CD4-positive, alpha-beta T cell treated with Interleukin-17A for 1 hour (primary cell): ENCODE results near the gene C14orf180.

Experiments used
- DNase-seq: peaks from one replicate; pipeline ENCODE4 v3.0.0-alpha.2; 2020

C14orf180 gene

DNA sequence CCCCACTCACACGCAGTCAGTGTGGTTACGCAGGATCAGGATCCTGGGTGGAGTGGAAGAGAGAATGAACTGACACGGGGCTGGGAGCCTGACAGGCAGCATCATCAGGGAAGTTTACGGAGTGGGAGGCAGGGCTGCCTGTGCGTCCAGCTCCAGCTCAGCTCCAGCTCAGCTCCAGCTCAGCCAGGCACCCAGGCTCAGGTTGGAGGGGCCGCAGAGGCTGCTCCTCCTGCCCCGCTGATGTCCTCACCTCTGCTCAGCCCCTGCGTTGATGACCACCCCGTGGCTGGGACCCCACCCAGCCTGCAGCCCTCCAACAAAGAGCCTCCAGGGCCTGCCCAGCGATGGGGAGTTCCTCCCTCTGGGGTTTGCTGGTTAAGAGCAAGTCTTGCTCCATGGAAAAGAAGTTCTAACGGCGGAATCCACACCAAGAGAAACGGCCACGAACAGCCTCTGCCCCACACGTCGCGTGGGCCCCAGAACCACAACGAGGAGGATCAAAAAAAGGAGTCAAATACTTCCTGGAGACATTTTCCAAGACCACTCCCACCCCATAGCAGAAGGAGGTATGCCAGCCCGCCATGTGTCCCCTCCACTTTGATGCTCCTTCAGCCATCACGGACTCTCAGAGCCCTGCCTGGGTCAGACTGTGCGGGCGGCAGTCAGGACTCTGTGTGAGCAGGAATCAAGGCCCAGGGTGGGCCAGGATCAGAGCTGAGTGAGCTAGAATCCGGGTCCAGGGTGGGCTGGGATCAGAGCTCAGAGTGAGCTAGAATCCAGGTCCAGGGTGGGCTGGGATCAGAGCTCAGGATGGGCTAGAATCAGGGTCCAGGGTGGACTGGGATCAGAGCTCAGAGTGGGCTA is 17.7 kb upstream of the C14orf180 start:
- no peak for DNase-seq

DNA sequence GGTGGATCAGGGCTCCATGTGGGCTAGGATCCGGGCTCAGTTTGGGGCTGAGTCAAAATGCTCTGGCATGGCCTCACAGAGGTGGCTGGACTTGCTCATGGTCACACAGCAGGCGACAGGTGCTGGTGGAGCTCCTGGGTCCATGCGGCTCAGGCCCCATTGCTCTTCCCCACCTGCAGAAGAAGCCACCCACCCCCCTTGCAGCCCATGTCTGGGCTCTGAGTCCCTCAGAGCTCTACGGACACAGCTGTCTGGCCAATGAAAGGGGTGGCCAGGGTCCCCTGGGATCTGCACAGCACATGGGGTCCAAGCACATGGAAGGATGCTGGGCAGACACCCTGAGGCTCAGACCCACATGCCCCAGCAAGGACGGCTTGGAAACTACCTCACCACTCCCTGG is 17.0 kb upstream of the C14orf180 start:
- DNase-seq, result no peak

DNA sequence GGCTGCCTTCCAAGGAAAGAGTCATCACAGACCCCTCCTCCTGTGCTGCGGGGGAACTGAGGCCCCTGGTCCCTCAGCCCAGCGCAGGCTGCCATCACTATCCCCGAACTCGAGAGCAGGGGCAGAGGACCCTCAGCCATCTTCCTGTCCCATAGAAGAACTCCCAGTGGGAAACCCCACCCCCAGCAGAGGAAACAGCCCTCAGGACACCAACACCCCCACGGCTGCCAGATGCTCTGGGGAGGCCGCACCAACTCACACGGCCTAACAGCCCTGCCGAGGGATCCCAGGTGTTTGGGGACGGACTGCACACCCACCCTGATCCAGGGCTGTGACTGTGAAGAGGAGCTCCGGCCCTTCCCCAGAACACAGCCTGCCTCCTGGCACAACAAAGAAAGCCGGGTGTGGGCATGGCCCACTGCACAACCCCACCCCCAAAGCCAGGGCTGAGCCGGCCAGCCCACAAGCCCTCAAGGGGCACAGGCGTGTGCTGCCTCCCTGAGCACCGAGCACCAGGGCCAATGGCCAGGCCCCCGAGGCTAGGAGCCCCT is 16.3 kb upstream of the C14orf180 start:
- DNase-seq, result no peak

DNA sequence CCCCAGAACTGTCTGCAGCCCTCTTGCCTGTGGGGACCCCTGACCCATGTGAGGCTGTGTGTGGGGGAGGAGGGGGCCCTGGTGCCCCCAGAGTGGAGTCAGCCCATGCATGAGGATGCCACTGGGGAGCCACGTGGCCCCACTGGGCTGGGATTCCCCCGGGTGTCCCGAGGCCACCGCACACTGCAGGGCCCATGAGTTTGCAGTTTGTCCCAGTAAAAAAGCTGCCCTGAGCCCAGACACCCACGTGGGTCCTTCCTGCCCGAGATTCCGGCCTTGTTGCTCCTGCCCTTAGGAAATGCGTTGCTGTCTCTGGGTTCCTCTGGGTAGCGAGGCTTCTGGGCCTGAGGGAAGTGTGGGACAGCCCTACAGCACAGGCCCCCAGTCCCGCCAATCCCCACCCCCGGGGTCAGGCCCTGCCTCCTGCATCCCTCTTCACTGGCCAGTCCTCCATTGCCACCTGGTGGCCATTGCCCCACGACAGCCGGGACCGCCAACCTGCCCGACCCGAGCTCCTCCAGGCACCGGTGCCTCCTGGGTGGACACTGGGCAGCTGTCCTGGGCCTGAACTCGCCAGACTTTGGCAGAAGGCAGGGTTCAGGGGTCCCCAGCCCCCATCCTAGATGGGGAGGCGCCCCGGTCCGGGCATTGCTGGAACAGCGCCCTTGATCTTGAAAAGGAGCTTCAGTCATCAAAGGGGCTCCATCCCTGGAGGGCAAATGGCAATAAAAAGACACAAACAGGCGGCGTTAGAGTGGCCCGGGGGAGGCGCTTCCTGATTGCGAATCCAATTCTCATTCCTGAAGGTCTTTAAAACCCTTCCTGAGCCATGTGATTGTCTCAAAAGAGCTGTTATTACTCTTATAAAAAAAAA is 15.6 kb upstream of the C14orf180 start:
- peak; percentile 60 for DNase-seq

DNA sequence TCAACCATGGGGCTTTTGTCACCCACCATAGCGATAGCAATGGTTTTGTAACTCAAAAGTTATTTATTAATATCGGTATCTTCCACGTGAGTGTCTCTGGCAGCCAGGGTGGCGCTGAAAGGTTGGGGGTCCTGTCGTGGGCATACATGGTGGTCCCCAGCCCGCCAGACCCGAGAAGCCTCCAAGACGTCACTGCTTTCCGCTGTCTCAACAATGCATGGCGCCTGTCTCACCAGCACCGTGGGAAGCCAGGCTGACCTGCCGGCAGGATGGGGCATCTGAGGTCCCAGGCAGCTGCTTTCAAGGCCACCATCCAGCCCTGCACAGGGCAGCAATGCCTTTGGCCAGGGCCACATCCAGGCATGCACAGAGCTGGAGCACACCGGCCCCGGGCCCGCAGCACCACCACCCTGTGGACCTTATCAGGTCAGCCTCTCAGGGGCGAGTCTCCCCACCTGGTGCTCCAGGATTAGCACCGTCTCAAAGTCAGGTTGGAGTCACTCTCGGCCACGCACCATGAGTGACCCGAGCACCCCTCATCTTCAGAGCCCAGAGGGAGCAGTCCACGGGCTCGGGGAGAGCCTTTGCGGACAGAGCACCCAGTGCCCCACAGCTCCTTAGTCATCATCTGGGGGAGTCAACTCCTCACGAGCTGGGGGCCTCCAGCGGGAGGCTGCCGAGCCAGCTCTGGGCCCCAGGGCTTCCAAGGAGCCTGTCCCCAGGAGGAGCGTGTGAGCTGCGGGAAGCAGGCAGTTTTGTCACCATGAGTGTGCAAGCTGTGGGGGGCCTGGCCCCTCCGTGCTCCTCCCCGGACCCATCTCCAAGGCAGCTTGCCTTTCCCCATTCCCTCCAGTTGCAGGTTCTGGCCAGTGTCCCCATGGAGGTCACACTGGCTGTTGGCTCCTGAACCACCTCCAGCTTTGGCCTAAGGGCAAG is 14.6 kb upstream of the C14orf180 start:
- no peak for DNase-seq

DNA sequence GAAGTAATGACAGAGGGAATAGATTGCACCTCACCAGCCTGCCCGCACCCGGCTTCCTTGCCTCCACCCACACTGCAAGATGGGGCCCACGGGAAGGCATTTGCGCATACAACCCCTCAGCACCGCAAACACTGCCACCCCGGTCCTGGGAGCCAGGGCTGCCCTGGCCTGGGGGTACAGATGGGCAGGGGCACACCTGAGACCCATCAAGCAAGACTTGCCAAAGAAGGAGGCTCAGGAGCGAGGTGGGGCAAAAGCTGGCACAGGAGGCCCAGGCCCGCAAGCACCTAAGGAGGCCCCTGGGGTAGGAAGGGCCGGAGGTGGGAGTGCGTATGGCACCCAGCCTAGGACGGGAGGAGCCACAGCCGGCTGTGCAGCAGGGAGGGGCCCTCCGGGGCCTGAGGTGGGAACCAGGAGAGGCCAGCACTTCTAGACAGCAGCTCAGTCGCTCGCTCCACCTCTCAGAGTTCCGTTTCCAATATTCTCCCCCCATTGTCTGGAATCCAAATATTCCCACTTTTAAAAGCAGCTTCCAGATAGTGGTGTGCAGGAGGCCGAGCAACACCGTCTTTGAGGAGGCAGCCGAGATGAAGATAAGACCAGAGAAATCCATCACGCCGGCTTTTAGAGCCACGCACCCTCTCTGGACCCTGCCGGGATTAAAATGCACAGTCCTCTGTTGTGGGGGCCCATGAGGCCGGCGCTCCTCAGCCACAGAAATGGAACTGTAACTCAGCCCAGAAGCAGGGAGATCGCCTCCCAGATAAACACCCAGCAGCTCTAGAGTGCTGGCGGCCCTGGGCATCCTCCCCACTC is 12.2 kb upstream of the C14orf180 start:
- no peak for DNase-seq

DNA sequence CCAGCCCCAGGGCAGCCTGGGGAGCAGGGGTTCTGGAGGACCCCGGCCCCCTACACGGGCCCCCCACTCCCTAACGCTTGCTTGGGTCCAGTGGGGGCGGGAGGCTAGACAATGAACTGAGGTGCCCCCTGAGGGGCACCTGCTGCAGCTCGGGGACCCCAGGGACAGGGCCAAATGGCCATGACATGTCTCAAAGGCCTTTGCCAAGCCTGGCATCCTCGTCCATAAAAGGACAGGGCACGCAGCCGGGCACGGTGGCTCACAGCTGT is 11.7 kb upstream of the C14orf180 start:
- DNase-seq, result no peak

DNA sequence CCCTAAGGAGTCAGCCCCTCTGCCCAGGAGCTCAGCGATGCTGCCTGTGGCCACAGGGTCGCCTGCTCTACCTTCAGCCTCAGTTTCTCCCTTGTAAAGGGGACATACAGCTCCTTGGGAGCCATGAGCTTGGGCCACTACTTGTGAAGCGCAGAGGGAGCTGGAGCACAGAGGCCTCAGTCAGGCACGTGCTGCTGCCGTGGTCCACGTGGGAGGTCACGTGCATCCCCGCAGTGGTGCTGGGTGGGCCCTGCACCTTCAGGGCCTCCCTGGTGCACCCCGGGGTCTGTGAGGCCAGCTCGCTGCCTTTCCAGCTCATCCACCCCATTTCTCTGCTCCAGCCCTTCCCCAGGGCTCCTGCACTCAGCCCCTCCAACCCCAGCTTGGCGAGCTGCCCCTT is 10.9 kb upstream of the C14orf180 start:
- no peak for DNase-seq

DNA sequence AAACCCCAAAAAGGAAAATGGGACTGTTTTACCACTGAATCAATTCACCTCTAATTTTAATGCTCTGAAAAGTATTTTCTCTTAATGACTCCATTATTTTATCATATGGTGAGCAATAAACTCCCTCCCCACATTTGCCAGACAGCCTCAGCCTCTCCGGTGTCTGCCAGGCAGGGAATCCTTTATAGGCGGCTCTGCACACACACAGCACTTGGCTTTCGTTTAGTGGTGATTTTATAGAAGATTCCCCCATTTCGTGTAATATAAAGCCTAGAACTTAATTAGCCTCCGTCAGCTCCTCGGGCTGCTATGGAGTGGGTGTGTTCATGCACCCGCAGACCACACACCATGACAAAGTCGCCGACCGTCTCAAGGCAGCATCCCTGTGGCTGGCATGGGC is 10.1 kb upstream of the C14orf180 start:
- no peak for DNase-seq

DNA sequence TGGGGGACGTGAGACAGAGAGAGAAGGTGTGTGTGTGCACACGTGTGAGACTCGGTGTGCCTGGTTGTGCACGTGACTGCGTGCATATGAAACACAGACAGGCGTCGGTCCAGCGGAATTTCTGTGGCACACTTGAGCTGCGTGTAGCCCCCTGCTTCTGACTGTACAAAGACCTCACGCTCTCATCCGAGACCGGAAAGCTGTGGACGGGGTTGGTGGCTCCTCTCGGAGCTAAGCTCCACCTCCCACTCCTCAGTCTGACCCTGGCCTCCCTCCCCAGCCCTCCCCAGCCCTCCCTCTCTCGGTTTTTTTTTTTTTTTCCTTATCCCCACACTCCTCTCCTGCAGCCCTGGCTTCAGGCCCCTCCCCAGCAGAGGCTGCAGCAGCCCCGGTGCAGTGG is 8.3 kb upstream of the C14orf180 start:
- DNase-seq, result no peak

DNA sequence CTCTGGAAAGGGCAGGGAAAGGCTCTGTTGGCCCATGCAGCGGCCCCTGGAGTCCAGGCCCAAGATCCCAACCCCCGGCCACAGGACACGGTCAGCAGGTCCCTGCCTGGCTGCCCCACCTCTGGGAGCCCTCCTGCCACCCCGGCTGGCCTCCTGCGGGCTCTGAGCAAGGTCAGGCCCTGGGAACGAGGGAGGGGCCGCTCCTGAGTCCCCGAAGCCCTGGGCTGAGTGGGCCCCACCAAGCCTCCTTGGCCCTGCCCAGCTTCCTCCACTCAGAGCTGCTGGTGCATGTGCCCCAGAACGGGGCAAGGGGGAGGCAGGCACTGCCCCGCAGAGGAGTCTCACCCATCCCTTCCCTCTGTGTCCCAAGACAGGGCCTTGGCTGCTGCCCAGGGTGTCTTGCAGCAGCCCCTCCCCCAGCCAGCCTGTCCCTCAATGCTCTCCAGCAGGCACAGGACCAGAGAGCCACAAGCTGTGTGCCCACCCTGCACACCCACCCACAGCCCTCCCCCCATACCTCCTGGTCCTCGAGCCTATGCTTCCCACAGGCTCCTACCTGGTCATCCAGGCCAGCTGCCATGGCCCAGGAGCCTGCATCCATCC is 7.4 kb upstream of the C14orf180 start:
- no peak for DNase-seq

DNA sequence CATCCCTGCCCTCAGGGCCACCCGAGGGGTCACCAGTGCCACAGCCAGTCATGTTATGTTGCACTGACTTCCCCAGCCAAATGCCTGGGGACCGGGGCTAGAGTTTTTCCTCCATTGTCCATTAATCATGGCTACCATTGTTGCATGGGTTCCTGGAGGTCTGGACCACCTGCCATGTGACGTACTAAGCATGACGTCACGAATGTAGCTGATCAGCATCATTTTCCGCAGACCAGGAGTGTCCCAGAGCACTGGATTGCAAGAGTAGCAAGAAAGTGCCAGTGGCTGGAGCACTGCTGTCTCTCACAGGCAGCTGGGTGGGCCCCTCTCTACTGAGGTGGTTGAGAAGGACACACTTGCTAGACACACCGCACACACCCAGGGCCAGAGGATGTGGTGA is 6.9 kb upstream of the C14orf180 start:
- no peak for DNase-seq

DNA sequence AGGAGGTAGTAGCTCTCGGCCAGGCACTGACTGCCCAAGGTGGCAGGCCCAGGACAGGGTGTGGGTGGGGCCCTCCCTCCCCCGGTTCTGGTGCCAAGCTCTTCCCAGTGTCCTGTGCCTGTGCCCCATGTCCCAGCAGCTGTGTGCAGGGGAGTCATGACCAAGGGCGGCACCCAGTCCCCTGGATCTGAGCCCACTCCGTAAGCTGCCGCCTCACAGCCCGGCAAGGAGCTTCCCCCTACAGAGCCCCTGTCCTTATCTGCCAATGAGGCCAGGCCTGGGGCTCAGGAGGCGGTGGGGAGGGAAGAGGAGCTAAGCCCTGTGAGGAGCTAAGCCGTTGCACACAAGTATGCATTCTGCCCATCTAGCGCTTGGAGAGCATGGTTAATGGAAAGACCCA is 5.6 kb upstream of the C14orf180 start:
- no peak for DNase-seq

DNA sequence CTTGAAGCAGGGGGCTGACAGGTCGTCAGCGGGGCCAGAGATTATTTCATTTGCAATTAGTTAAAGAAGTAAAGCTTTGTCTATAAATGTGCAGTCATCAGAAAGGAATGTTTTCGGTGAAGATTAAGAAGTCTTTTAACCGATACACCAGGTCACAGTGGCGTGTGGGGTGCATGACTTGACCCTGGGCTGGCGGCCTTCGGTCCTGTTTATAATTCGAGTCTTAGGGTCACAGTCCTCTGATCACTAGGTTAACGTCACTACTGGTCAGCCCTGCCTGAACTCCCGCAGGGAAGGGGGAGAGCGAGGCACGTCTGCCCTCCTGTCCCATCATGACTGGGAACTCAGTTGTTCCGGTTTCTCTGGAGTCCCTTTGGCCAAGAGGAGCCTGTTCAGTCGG is 5.0 kb upstream of the C14orf180 start:
- no peak for DNase-seq

DNA sequence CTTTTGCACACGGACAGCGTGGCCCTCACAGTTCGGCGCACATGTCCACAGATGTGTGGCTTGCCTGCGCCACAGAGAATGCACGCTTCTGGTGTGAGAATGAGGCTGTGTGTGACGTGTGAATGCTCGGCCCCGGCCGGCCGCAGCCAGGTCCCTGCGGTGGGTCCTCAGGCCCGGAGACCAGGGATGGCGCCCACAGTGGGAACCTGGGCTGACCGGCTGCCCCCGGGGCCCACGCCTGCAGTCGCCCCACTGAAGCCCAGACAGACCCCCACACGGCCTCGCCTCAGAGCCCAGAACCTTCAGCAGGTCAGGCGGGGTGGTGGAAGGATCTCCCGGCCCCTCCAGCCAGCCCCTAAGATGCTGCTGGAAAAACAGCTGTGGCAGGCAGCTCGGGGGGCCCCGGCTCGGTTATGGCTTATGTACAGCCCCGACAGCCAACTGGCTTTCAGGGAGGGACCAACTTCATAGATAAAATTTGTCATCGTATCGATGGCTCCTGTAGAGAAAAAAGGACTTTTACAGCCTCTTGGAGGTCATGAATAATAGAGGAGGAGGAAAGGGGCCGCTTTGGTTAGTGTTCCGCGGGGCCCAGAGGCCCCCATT is 4.5 kb upstream of the C14orf180 start:
- no peak for DNase-seq

DNA sequence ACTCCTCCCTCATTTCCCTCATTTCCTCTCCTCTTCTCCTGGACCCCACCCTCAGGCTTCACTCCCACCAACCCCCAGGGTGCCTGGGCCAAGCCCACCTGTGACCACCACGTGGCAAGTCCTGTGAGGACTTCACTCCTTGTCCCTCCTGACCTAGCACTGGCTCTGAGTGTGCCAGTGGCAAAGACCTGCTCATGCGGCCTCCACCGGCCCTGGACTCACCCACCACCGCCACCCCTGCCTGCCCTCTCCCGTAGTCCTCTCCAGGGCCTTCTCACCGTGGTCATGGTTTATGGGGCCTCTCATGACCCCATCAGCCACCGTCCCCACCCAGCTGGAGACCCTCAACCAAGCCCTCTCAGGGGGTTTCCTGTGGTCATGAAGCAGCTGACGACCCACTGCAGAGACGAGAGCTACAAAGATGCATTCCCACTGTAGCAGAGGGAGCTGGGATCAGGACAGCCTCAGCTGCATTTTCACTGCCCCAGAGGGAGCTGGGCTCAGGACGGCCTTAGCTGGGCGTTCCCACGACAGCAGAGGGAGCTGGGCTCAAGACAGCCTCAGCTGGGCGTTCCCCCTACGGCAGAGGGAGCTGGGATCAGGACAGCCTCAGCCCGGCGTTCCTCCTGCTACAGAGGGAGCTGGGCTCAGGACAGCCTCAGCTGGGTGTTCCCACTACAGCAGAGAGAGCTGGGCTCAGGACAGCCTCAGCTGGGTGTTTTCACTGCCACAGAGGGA is 3.2 kb upstream of the C14orf180 start:
- DNase-seq, result no peak

DNA sequence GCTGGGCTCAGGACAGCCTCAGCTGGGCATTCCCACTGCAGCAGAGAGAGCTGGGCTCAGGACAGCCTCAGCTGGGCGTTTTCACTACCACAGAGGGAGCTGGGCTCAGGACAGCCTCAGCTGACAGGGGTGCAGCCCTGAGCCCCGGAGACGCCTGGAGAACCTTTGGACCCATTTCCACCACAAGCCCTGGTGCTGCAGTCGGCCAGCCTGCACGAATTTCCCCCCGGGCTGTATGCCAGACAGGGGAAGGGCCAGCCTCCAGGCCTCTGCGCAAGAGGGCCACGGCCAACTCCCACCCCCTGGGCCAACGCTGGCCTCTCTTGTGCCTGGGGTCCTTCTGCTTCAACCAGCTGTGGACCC is 2.6 kb upstream of the C14orf180 start:
- DNase-seq, result no peak

DNA sequence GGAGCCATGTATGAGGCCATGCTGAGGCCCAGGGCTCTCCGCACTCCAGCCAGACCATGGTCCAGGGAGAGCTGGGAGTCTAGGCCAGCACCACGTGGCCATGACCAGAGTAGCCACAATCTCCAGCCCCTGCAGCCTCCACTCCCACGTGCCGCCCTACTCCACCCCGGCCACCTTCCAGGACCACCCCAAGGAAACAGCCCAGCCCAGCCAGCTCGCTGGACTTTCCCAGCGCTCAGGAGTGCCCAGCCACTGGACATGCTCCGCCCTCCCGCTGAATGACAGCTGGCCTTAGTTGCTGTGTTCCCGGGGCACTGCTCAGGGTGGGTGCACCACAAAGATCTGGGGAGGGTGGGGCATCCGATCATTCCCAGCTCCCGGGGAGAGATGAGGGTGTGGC is 2.1 kb upstream of the C14orf180 start:
- DNase-seq, result no peak

DNA sequence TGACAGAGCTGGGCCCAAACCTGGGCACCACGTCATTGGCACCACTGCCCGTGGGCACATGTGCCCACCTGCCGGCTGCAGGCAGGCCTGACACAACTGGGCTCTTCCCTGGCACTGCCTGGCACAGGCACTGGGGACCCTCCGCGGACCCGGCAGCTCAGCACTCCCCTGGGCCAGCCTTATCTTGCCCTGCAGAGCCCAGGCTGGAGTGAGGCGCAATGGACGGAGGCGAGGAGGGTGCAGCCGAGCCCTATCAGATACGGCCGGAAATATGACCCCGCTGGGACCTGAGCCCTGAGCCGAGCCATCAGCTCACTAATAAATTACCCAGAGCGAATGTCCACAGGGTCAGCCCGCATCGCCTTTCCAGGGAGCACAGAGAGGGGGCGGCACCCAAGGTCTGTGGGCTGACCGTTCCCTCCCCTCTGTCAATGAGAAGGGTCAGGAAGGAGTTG is 1.7 kb upstream of the C14orf180 start:
- DNase-seq, result no peak

DNA sequence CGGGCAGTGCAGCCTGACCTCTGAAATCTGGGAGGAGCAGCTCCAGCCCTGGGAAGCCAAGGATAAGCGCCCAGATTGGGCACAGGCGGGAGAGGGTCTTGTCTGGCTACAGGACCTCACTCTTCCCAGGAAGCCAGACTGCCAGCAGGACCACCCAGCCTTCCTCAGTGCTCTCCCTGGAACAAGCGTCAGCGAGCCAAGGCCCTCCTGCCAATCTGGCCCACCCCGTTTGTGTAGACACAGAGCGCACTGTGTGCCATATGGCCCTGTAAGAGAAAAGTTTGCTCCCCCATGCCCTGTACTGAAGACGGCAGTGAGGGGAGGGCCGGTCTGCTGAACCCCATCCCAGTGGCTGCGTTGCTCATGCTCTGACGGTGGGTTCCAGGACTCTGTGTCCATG is 1.2 kb upstream of the C14orf180 start:
- DNase-seq, result no peak
